CD4-positive, alpha-beta T cell (primary cell): Measurements from ENCODE around the gene FOSL2. TPM values are rescaled to one million over a fixed set of nuclear protein-coding genes. Genes with fewer than 3 reads are reported as not detected.

Experiments used
- ATAC-seq: fragments of 200-7000 bp; cut with Tn5 transposase; one replicate; pipeline ENCODE4 v1.10.0; 2022; ENCODE audit warnings: mild to moderate bottlenecking; ENCODE audit not compliant: poor library complexity
- CTCF ChIA-PET: fragments of 350-600 bp; sonication (Branson Sonifier 250); formaldehyde crosslinking; loops from one replicate; lab custom pipeline; 2021; ENCODE audit warnings: antibody characterized with exemption, inconsistent platforms; lab: Charles Lee
- POLR2A ChIA-PET: fragments of 350-600 bp; sonication (Branson Sonifier 250); formaldehyde crosslinking; loops from one replicate; lab custom pipeline; 2021; ENCODE audit warnings: antibody characterized with exemption, inconsistent platforms; lab: Charles Lee
- DNase-seq, 14 experiments: peaks; one replicate each; pipeline ENCODE4 v3.0.0-alpha.2; 2013 to 2020; ENCODE audit warnings: mixed read lengths in 2 of 14
- H3K27ac ChIP-seq, 2 donors: one replicate each; pipeline versions ENCODE4 v1.5.1 to v1.7.0; 2013; ENCODE audit warnings: low read length in 2 of 2, low read depth in 1 of 2, mild to moderate bottlenecking in 1 of 2
- H3K27me3 ChIP-seq, 2 experiments: 1 replicate in 1 of 2; 2 replicates in 1 of 2; pipeline versions ENCODE4 v1.6.1 to v1.7.0; 2013; ENCODE audit warnings: low read length in 2 of 2, control low read depth in 1 of 2, mild to moderate bottlenecking in 1 of 2, moderate library complexity in 1 of 2; ENCODE audit not compliant: insufficient read depth in 2 of 2, control insufficient read depth in 1 of 2
- H3K36me3 ChIP-seq: one replicate; pipeline ENCODE4 v1.6.1; 2013; ENCODE audit warnings: low read length, control low read depth; ENCODE audit not compliant: insufficient read depth
- H3K4me1 ChIP-seq: one replicate; pipeline ENCODE4 v1.6.1; 2013; ENCODE audit warnings: low read length, control low read depth; ENCODE audit not compliant: insufficient read depth
- H3K4me3 ChIP-seq: one replicate; pipeline ENCODE4 v1.5.1; 2013; ENCODE audit warnings: mild to moderate bottlenecking, low read length, moderate library complexity
- H3K9me3 ChIP-seq, 2 experiments: 1 replicate in 1 of 2; 2 replicates in 1 of 2; pipeline versions ENCODE4 v1.6.1 to v1.7.0; 2013; ENCODE audit warnings: low read length in 2 of 2, mild to moderate bottlenecking in 2 of 2, control low read depth in 1 of 2, moderate library complexity in 1 of 2; ENCODE audit not compliant: control insufficient read depth in 1 of 2, insufficient read depth in 1 of 2
- H3K27ac Mint-ChIP-seq: one replicate; pipeline ENCODE4 v1.8.0; 2020; ENCODE audit warnings: mixed read lengths
- H3K27me3 Mint-ChIP-seq: one replicate; pipeline ENCODE4 v1.8.0; 2021; ENCODE audit warnings: mixed read lengths
- H3K36me3 Mint-ChIP-seq: one replicate; pipeline ENCODE4 v1.8.0; 2021; ENCODE audit warnings: low read depth, mixed read lengths
- H3K4me1 Mint-ChIP-seq: one replicate; pipeline ENCODE4 v1.8.0; 2021; ENCODE audit warnings: low read depth, mixed read lengths
- H3K4me3 Mint-ChIP-seq: one replicate; pipeline ENCODE4 v1.8.0; 2020; ENCODE audit warnings: mild to moderate bottlenecking, mixed read lengths
- H3K9me3 Mint-ChIP-seq: one replicate; pipeline ENCODE4 v1.8.0; 2020; ENCODE audit warnings: mixed read lengths
- CTCF ChIP-seq: fragments of 200-600 bp; IDR thresholded peaks from one replicate; pipeline ENCODE4 v1.8.0; 2022; ENCODE audit warnings: antibody characterized with exemption, mild to moderate bottlenecking
- intact Hi-C, 2 experiments: fragments of 100-400 bp; cut with DNase I in 1 of 2; cut with micrococcal nuclease in 1 of 2; formaldehyde crosslinking; loops; one replicate each; pipeline versions ENCODE4 v1.15.1 to v1.9.0; 2023 to 2025; cut with DNase I, micrococcal nuclease
- total RNA-seq, 174 experiments: library from RNA in 2 of 174; stranded (reverse) in 2 of 174; gene quantifications; one replicate each; pipeline ENCODE4 v1.2.3 and lab custom pipeline; 2021 to 2026

FOSL2 gene
- total RNA-seq, 2 experiments from 2014 or later: 152 to 155 TPM

DNA sequence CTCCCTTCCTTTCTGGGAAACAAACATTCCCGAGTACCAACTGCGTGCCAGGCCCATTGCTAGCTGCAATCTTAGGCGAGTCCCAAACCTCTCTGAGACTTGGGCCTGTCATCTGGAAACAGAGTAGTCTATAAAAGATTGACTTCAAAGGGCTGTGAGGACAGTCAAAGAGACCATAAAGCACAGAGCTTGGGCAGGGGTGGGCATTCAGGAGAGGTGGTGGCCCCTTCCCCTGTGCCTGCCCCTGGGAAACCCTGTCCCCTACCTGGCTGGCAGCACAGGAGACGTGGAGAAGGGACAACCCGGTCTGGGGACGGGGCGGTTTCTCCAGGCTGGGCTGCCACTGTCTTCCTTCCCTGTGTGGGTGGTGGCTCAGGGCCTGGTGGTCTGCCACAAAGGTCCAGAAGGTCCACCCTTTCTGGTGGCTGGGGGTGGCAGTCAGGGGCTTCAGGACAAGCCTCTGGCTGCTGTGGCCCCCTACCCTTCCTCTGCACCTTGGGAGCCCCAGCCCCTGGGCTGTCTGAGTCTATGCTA lies 33.9 kb upstream of the FOSL2 start:
- Mint-ChIP-seq H3K27me3 (peaks cover 4% of the 10 kb centered on the region), H3K36me3 (no peaks in the 10 kb centered on the region), H3K4me3 (peak overlapping the region; percentile 91), H3K27ac (peak overlapping the region; percentile 89), H3K4me1 (peaks cover 46% of the 10 kb centered on the region), H3K9me3 (no peaks in the 10 kb centered on the region)
- ChIA-PET POLR2A (no interaction called here), CTCF (no interaction called here)
- peak in 1 of 14 experiments; percentile 35 for DNase-seq
- intact Hi-C loops: loop anchor here (1.0 to 2.0 kb wide), 2 partner anchors 32 kb away; no protein-coding TSS in a partner anchor
- H3K4me1 ChIP-seq: peaks cover 77% of the 10 kb centered on the region
- H3K4me3 ChIP-seq: peak overlapping the region; percentile 19
- TF ChIP-seq CTCF: no peak
- no peaks in the 10 kb centered on the region for H3K9me3 ChIP-seq
- H3K27ac ChIP-seq: peak overlapping the region in 1 of 2 donors; percentile 44
- H3K36me3 ChIP-seq: no peaks in the 10 kb centered on the region
- peak; percentile 1 for ATAC-seq
- H3K27me3 ChIP-seq: no peaks in the 10 kb centered on the region

GRCh38 chr2:28359222-28360057 lies 33.2 kb upstream of the FOSL2 start:
- ATAC-seq (peak; percentile 84), DNase-seq (peak; percentile 54 to 94 (median 72))
- H3K4me3 Mint-ChIP-seq: peak overlapping the region; percentile 91
- peaks cover 53% of the 10 kb centered on the region for H3K4me1 Mint-ChIP-seq
- peak overlapping the region in 1 of 2 donors; percentile 44 for H3K27ac ChIP-seq
- ChIA-PET CTCF (no interaction called here), POLR2A (interaction anchor here (1.3 kb wide), 1 partner anchor 33 kb away, joined by 6 read pairs; the partner anchor contains the start of gene FOSL2)
- H3K9me3 ChIP-seq: no peaks in the 10 kb centered on the region
- H3K36me3 Mint-ChIP-seq: no peaks in the 10 kb centered on the region
- H3K4me1 ChIP-seq: peaks cover 84% of the 10 kb centered on the region
- H3K27me3 ChIP-seq: no peaks in the 10 kb centered on the region
- H3K27ac Mint-ChIP-seq: peak overlapping the region; percentile 89
- H3K9me3 Mint-ChIP-seq: no peaks in the 10 kb centered on the region
- H3K4me3 ChIP-seq: peak overlapping the region; percentile 19
- peaks cover 4% of the 10 kb centered on the region for H3K27me3 Mint-ChIP-seq
- H3K36me3 ChIP-seq: no peaks in the 10 kb centered on the region
- no peak for TF ChIP-seq CTCF
- intact Hi-C loops: loop anchor here (1.0 to 5.0 kb wide), 3 partner anchors 31 to 48 kb away; no protein-coding TSS in a partner anchor

- no peaks in the 10 kb centered on the region for H3K36me3 ChIP-seq
- CTCF ChIA-PET: no interaction called here
- intact Hi-C loops: loop anchor here in 1 of 2 experiments (5.0 kb wide), 1 partner anchor 47 kb away; no protein-coding TSS in a partner anchor
- TF ChIP-seq CTCF: no peak
- no peak overlapping the region for H3K4me3 ChIP-seq
- no peak overlapping the region for H3K27ac ChIP-seq
- ATAC-seq (no peak), DNase-seq (peak in 1 of 14 experiments; percentile 28)
- H3K9me3 ChIP-seq: no peaks in the 10 kb centered on the region
- H3K4me3 Mint-ChIP-seq: peak overlapping the region; percentile 31
- H3K9me3 Mint-ChIP-seq: no peaks in the 10 kb centered on the region
- POLR2A ChIA-PET: interaction anchor here (0.8 to 1.3 kb wide), 2 partner anchors 30 to 32 kb away, joined by 3 to 6 read pairs; partner anchors contain the start of gene FOSL2
- peak overlapping the region; percentile 89 for H3K27ac Mint-ChIP-seq
- no peaks in the 10 kb centered on the region for H3K36me3 Mint-ChIP-seq
- H3K27me3 Mint-ChIP-seq: peaks cover 4% of the 10 kb centered on the region
- H3K4me1 ChIP-seq: peaks cover 91% of the 10 kb centered on the region
- peaks cover 61% of the 10 kb centered on the region for H3K4me1 Mint-ChIP-seq
- H3K27me3 ChIP-seq: no peaks in the 10 kb centered on the region
These were observed 32.5 kb upstream of the FOSL2 start for GRCh38 chr2:28360058-28360717.
